Vagina (tissue), 2 donors: Measurements from ENCODE around the gene PFDN1. TPM values are rescaled to one million over a fixed set of nuclear protein-coding genes. Genes with fewer than 3 reads are reported as not detected.

Source experiments
- DNase-seq, 2 donors: peaks; one replicate each; pipeline ENCODE4 v3.0.0-alpha.2; 2017; ENCODE audit errors: extremely low spot score in 2 of 2
- H3K27ac ChIP-seq: fragments of 200-600 bp; sonication (generic); one replicate; pipeline ENCODE4 v1.5.1; 2019
- H3K27me3 ChIP-seq: fragments of 200-600 bp; sonication (generic); one replicate; pipeline ENCODE4 v1.5.1; 2019
- H3K36me3 ChIP-seq, 2 donors: fragments of 200-600 bp; sonication (generic); one replicate each; pipeline ENCODE4 v1.5.1; 2017 to 2019
- H3K4me1 ChIP-seq: fragments of 200-600 bp; sonication (generic); one replicate; pipeline ENCODE4 v1.5.1; 2019
- H3K4me3 ChIP-seq, 2 donors: fragments of 200-600 bp; sonication (generic); 1 replicate in 1 of 2; 2 replicates in 1 of 2; pipeline ENCODE4 v1.5.1; 2016 to 2019
- H3K9me3 ChIP-seq: fragments of 200-600 bp; sonication (generic); one replicate; pipeline ENCODE4 v1.5.1; 2019
- CTCF ChIP-seq, 3 experiments: fragments of 450-650 bp in 2 of 3; fragments of 200-600 bp in 1 of 3; sonication (generic) in 1 of 3; IDR thresholded peaks; one replicate each; pipeline ENCODE4 v1.5.1; 2017 to 2019; ENCODE audit warnings: antibody characterized with exemption in 3 of 3, mild to moderate bottlenecking in 2 of 3, moderate library complexity in 2 of 3
- POLR2A ChIP-seq, 2 donors: fragments of 450-650 bp; IDR thresholded peaks; one replicate each; pipeline ENCODE4 v1.6.1; 2017; ENCODE audit warnings: antibody characterized with exemption in 2 of 2, mild to moderate bottlenecking in 2 of 2, moderate library complexity in 2 of 2
- POLR2AphosphoS5 ChIP-seq, 2 donors: sonication (generic); formaldehyde crosslinking; IDR thresholded peaks; one replicate each; pipeline ENCODE4 v1.9.0; 2017; ENCODE audit warnings: antibody characterized with exemption in 2 of 2, mild to moderate bottlenecking in 2 of 2, low read depth in 1 of 2; ENCODE audit not compliant: insufficient read depth in 1 of 2
- intact Hi-C: fragments of 100-400 bp; cut with DNase I; formaldehyde crosslinking; loops from one replicate; pipeline ENCODE4 v1.15.1; 2023
- total RNA-seq: library from RNA; depleted of rRNA; stranded (reverse); fragments of >200 nt; gene quantifications from one replicate; pipeline ENCODE4 v1.2.3, GENCODE V29; 2016

PFDN1 gene
- total RNA-seq, 1 donor from 2014 or later: 94.8 TPM

DNA sequence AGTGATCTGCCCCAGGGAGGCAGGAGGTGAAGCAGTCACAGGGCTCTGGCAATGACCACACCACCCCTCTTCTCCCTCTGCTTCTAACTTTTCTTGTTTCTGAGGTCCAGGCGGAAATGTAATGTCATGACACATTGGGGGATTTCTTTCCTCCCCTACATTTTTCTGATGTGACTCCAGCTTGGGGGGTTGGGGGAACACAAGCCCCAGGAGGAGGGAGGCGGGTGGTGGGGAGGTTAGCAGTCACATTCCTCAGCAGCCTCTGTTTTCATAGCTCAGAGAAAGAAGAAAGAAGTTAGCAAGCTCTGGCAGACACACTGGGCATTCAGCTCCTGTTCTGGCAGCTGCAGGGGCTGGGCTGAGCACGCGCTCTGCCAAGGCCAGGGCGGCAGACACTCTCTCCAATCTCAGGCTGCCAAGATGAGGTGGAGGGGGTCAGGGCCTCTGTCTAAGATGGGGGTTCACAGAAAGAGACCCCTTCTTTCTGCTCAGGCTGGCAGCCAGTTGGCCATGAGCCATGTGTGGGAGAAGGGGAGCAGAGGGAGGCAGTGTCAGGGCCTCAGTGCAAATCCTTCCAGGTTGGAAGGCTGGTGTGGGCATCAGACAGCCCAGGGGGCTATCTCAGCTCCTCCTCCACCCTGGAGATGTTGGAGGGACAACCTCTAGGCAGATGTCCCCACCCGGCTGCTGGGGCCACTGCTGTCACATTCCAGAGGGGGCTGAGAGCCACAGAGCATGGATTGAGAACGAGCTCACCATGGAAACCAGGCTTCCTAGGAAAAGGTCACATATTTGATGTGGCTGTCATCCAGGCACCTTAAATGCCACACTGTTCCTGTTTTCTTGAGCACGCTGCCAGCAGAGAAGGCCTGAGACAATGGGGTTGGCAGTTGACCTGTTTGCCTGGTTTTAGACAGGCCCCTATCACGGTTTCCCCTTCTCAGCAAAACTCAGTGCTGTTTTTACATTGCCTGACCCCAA is 20.1 kb upstream of the PFDN1 start:
- no peaks in the 10 kb centered on the region for H3K36me3 ChIP-seq
- no peak for DNase-seq
- no peak overlapping the region for H3K4me3 ChIP-seq
- H3K9me3 ChIP-seq: no peaks in the 10 kb centered on the region
- peak overlapping the region; percentile 70 for H3K27ac ChIP-seq
- peaks cover 36% of the 10 kb centered on the region for H3K4me1 ChIP-seq
- intact Hi-C loops: no loop called here
- TF ChIP-seq POLR2AphosphoS5 (IDR thresholded peaks at IDR 0.05; ENCODE audit: insufficient read depth in 1 of 2, low read depth in 1 of 2): no peak
- no peak for TF ChIP-seq POLR2A (IDR thresholded peaks at IDR 0.05)
- TF ChIP-seq CTCF (IDR thresholded peaks at IDR 0.05): no peak
- H3K27me3 ChIP-seq: no peaks in the 10 kb centered on the region

GRCh38 chr5:140321796-140322195 is 18.9 kb upstream of the PFDN1 start:
- no peak for DNase-seq
- intact Hi-C loops: no loop called here
- no peak for TF ChIP-seq POLR2A (IDR thresholded peaks at IDR 0.05)
- H3K4me3 ChIP-seq: no peak overlapping the region
- peaks cover 36% of the 10 kb centered on the region for H3K4me1 ChIP-seq
- no peaks in the 10 kb centered on the region for H3K36me3 ChIP-seq
- H3K9me3 ChIP-seq: no peaks in the 10 kb centered on the region
- peak overlapping the region; percentile 70 for H3K27ac ChIP-seq
- H3K27me3 ChIP-seq: no peaks in the 10 kb centered on the region

- TF ChIP-seq POLR2A (IDR thresholded peaks at IDR 0.05) (no peak), CTCF (IDR thresholded peaks at IDR 0.05) (no peak), POLR2AphosphoS5 (IDR thresholded peaks at IDR 0.05; ENCODE audit: insufficient read depth in 1 of 2, low read depth in 1 of 2) (no peak)
- no peaks in the 10 kb centered on the region for H3K36me3 ChIP-seq
- no peaks in the 10 kb centered on the region for H3K9me3 ChIP-seq
- H3K4me3 ChIP-seq: no peak overlapping the region
- H3K27ac ChIP-seq: no peak overlapping the region
- peak in 1 of 2 donors; percentile 69 for DNase-seq
- intact Hi-C loops: no loop called here
- no peaks in the 10 kb centered on the region for H3K27me3 ChIP-seq
- peaks cover 30% of the 10 kb centered on the region for H3K4me1 ChIP-seq
Observed at GRCh38 chr5:140319833-140320232, 16.9 kb upstream of the PFDN1 start.

DNA sequence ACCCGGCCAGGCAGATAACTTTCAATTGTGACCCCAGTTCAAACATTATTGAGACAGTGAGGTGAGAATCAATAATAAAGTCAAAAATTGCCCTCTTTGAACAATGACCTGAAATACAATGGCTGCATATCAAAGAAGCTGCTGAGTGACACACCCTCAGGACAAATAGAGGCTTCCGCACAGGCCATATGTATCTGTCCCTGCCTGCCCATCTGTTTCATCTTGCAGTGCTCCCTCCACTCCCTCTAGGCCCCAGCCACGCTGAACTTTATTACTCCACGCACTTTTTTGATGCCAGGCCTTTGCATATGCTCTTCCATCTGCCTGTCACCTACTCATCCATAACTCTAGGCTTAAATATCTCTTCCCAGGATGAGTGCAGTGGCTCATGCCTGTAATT is 15.9 kb upstream of the PFDN1 start:
- Histone ChIP-seq H3K4me1 (peaks cover 19% of the 10 kb centered on the region), H3K36me3 (no peaks in the 10 kb centered on the region), H3K9me3 (no peaks in the 10 kb centered on the region), H3K27ac (no peak overlapping the region), H3K27me3 (no peaks in the 10 kb centered on the region), H3K4me3 (no peak overlapping the region)
- intact Hi-C loops: no loop called here
- TF ChIP-seq CTCF (IDR thresholded peaks at IDR 0.05) (no peak), POLR2AphosphoS5 (IDR thresholded peaks at IDR 0.05; ENCODE audit: insufficient read depth in 1 of 2, low read depth in 1 of 2) (no peak), POLR2A (IDR thresholded peaks at IDR 0.05) (no peak)
- peak; percentile 20 to 52 for DNase-seq

- Histone ChIP-seq H3K9me3 (no peaks in the 10 kb centered on the region), H3K4me3 (no peak overlapping the region), H3K4me1 (peaks cover 10% of the 10 kb centered on the region), H3K27me3 (no peaks in the 10 kb centered on the region), H3K27ac (no peak overlapping the region), H3K36me3 (no peaks in the 10 kb centered on the region)
- no peak for TF ChIP-seq POLR2A (IDR thresholded peaks at IDR 0.05)
- TF ChIP-seq CTCF (IDR thresholded peaks at IDR 0.05): no peak
- TF ChIP-seq POLR2AphosphoS5 (IDR thresholded peaks at IDR 0.05; ENCODE audit: insufficient read depth in 1 of 2, low read depth in 1 of 2): no peak
- peak in 1 of 2 donors; percentile 9 for DNase-seq
- intact Hi-C loops: no loop called here
Observed at GRCh38 chr5:140317859-140318258, 15.0 kb upstream of the PFDN1 start.
